ENCODE data around the gene PAX2.

PAX2 gene

DNA sequence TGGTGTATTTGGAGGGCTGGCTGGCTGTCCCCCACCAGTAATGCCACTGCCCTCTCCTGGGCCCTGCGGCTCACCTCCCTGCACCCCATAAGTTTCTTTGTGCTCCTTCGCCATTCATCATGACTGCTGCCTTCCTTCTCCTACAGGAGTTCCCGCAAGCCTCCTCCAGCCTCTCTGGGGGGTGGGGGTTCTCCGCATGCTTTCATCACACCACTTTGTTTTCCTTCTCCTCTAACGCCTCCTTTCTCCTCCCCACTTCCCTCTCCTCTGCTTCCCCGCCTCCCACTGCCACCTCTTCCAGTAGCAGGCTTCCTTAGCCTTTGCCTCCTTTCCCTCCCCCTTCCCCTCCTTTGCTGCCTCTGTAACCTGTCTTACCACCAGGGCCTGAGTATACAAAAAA lies 58.1 kb downstream of the PAX2 start:
- no peak overlapping the region for H3K27ac ChIP-seq
- TF ChIP-seq, protein P1, sequence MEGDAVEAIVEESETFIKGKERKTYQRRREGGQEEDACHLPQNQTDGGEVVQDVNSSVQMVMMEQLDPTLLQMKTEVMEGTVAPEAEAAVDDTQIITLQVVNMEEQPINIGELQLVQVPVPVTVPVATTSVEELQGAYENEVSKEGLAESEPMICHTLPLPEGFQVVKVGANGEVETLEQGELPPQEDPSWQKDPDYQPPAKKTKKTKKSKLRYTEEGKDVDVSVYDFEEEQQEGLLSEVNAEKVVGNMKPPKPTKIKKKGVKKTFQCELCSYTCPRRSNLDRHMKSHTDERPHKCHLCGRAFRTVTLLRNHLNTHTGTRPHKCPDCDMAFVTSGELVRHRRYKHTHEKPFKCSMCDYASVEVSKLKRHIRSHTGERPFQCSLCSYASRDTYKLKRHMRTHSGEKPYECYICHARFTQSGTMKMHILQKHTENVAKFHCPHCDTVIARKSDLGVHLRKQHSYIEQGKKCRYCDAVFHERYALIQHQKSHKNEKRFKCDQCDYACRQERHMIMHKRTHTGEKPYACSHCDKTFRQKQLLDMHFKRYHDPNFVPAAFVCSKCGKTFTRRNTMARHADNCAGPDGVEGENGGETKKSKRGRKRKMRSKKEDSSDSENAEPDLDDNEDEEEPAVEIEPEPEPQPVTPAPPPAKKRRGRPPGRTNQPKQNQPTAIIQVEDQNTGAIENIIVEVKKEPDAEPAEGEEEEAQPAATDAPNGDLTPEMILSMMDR (conservative IDR thresholded peaks at IDR 0.05): no peak

DNA sequence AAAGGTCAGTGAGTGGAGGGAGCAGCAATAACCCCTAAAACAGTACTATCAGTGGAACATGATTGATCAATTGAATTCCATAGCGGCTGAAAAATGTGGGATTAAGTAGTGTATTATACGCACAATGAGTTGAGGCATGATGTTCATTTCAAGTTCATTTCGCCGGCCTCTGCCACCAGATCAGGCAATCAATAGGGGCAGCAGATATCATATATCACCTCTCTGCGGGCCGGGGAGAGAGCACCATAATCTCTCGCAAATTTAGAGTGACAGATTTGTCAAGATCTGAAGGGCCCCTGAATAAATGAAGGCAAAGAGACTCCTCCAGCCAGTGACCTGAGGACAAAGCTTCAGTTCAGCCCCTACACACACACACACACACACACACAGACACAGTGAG lies 58.5 kb downstream of the PAX2 start:
- H3K27ac ChIP-seq: no peak overlapping the region
- TF ChIP-seq, protein P1 (conservative IDR thresholded peaks at IDR 0.05): no peak

DNA sequence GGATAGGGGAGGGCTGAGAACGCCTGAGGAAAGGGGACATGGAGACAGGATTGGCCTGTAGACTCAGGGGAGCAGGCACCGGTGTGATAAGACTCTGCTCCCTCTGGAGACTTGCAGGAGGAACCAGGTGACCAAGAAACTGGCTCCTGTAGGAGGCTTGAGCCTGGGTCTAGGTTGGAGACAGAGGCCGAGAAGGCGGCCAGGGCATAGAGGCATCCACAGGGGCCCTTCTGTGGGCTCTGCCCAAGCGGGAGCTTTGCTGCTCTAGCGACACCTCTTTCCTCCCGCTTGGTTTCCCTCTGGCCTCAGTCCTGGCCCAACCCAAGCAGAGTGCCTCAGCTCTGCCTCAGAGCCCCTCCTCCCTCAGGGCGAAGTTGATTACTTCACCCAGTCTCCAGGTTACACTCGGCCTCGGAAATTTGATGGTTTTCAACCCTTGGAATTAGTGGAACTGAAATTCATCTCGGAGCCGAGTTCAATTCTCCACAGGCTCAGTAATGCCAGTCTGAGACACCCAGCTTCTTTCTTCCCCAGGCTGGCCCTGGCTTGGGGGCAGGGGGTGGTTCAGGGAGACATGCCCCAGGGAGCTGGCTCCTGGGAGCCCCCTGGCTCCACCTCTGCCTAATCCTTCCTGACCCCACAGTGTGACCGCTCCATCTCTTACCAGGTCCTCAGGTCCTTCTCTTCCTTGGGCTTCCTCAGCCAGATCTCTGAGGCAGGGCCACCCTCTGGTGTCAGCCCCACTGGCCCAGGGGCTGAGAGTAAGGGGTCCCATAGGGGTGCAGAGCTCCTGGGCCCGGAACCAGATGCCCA lies 60.4 kb downstream of the PAX2 start:
- no peak overlapping the region for H3K27ac ChIP-seq
- TF ChIP-seq, protein P1 (conservative IDR thresholded peaks at IDR 0.05): no peak

DNA sequence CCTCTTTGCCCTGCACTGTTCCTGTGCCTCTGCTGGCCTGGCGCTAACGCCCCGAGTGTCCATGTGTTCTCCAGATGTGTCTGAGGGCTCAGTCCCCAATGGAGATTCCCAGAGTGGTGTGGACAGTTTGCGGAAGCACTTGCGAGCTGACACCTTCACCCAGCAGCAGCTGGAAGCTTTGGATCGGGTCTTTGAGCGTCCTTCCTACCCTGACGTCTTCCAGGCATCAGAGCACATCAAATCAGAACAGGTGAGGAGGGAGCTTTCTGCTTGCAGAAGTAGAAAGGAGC lies 60.9 kb downstream of the PAX2 start:
- H3K27ac ChIP-seq: no peak overlapping the region
- TF ChIP-seq, protein P1 (conservative IDR thresholded peaks at IDR 0.05): no peak

DNA sequence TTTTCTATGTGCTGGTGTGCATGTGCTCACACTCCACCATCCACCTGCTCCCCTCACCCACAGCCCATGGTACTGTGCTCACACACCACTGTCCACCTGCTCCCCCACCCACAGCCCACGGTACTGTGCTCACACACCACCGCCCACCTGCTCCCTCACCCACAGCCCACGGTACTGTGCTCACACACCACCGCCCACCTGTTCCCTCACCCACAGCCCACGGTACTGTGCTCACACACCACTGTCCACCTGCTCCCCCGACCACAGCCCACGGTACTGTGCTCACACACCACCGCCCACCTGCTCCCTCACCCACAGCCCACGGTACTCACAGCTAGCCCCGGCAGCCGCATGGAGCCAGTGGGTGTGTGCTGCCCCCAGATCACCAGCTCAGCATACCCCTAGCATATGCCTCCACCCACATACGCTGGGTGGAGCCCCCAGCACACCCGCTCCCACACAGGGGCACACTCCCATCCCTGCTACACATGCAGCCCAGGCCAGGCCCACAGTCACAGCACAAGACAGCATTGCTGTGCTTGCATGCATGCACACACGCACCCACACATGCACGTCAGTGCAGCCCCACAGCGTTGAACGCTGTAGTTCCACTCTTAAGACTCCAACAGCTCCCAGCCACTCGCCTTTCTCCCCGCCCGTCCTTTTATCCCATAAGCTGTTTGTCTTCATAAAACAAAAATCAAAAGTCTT lies 62.0 kb downstream of the PAX2 start:
- no peak overlapping the region for H3K27ac ChIP-seq
- TF ChIP-seq, protein P1 (conservative IDR thresholded peaks at IDR 0.05): no peak

DNA sequence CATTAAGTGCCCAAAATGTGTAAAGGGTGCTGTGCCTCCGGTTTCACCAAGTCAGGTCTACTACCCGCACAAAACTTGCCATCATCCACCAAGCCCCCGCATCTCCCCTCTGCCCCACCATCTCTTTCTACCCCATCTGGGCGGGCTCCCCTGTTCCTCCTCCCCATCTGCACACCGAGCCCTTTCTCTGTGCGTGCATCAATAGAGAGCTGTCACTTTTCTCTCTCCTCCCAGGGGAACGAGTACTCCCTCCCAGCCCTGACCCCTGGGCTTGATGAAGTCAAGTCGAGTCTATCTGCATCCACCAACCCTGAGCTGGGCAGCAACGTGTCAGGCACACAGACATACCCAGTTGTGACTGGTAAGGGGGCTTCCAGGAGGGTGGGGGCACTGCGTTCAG lies 63.5 kb downstream of the PAX2 start:
- TF ChIP-seq, protein P1 (conservative IDR thresholded peaks at IDR 0.05): no peak
- no peak overlapping the region for H3K27ac ChIP-seq

DNA sequence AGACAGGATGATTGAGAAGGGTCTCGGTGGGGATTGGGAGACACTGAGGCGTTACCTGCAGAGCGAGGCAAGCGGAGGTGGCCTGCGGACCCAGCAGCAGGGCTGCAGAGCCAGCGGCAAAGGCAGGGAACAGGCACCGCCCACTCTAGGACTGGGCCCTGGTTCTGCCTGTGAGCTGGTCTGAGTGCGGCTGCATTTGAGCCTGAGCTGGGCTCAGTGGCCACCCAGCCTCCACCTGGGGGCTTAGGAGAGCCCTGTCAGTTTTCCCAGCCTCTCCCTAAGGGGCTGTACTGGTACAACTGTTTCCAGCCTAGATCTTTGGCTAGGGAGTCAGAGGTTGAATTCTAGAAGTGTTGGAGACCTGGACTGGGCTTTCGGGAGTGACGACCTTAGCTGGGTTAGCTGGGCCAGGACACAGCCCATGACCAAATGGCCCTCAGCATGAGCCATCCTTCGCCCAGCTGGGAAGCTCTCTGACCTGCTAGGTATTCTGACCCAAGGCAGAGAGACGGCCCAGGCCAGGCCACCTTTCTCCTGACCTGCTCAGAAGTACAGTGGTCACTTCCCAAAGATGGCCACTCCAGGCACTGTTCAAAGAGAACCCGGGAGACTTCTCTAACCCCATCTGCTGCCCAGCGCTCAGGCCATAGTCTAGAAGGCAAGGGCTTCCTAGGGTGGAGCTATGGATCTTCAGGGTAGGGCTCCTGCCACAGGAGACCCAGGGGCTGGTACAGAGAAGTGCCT lies 64.9 kb downstream of the PAX2 start:
- TF ChIP-seq, protein P1 (conservative IDR thresholded peaks at IDR 0.05): no peak
- no peak overlapping the region for H3K27ac ChIP-seq

Measured in VCaP (cell line).